PC-9 (cell line): ENCODE results near the gene SLC30A5.

Source experiments
- EZH2 ChIP-seq: fragments of 200-600 bp; sonication (generic); IDR thresholded peaks from 2 replicates; pipeline ENCODE4 v1.8.0; 2017; ENCODE audit warnings: antibody characterized with exemption, low read depth
- TF ChIP-seq, protein P1 (sequence below): fragments of 200-600 bp; sonication (generic); conservative IDR thresholded peaks from 2 replicates; pipeline ENCODE4 v1.6.1; 2017; ENCODE audit warnings: mixed run types, antibody characterized with exemption, mild to moderate bottlenecking, moderate library complexity

DNA sequence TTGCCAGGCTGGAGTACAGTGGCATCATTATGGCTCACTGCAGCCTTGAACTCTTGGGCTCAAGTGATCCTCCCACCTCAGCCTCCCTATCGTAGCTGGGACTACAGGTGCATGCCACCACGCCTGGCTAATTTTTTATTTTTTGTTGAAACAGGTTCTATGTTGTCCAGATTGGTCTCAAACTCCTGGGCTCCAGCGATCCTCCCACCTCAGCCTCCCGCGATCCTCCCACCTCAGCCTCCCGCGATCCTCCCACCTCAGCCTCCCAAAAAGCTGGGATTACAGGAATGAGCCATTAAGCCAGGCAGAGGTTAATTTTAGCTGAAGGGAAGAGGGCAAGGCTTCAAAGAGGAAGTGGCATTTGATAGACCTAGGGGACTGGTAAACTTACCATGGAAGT is 40.3 kb downstream of the SLC30A5 start:
- TF ChIP-seq, protein P1, sequence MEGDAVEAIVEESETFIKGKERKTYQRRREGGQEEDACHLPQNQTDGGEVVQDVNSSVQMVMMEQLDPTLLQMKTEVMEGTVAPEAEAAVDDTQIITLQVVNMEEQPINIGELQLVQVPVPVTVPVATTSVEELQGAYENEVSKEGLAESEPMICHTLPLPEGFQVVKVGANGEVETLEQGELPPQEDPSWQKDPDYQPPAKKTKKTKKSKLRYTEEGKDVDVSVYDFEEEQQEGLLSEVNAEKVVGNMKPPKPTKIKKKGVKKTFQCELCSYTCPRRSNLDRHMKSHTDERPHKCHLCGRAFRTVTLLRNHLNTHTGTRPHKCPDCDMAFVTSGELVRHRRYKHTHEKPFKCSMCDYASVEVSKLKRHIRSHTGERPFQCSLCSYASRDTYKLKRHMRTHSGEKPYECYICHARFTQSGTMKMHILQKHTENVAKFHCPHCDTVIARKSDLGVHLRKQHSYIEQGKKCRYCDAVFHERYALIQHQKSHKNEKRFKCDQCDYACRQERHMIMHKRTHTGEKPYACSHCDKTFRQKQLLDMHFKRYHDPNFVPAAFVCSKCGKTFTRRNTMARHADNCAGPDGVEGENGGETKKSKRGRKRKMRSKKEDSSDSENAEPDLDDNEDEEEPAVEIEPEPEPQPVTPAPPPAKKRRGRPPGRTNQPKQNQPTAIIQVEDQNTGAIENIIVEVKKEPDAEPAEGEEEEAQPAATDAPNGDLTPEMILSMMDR: no peak
- no peak for TF ChIP-seq EZH2
